GM23338 (cell line): ENCODE results near the gene HNRNPAB. TPM values are rescaled to one million over a fixed set of nuclear protein-coding genes. Genes with fewer than 3 reads are reported as not detected.

ENCODE experiments used
- ATAC-seq: fragments of 200-7000 bp; cut with Tn5 transposase; 3 replicates; pipeline ENCODE4 v1.9.1; 2020
- DNase-seq: peaks from one replicate; pipeline ENCODE4 v3.0.0-alpha.2; 2015; ENCODE audit warnings: low spot score
- H2AFZ ChIP-seq: fragments of 200-600 bp; sonication (generic); 2 replicates; pipeline ENCODE4 v1.8.0; 2016; ENCODE audit warnings: antibody characterized with exemption, mild to moderate bottlenecking, moderate library complexity
- H3F3A ChIP-seq: fragments of 200-600 bp; sonication (generic); replicated peaks from 2 replicates; pipeline ENCODE4 v1.8.0; 2017; ENCODE audit warnings: antibody characterized with exemption, mixed run types, low read depth
- H3K27ac ChIP-seq: fragments of 200-600 bp; sonication (generic); 2 replicates; pipeline ENCODE4 v1.6.1; 2016; ENCODE audit warnings: low read depth
- H3K27me3 ChIP-seq: fragments of 200-600 bp; sonication (generic); 2 replicates; pipeline ENCODE4 v1.8.0; 2016; ENCODE audit warnings: mild to moderate bottlenecking, mixed run types, moderate library complexity; ENCODE audit not compliant: insufficient read depth
- H3K36me3 ChIP-seq: fragments of 200-600 bp; sonication (generic); 2 replicates; pipeline ENCODE4 v1.8.0; 2016; ENCODE audit warnings: mild to moderate bottlenecking; ENCODE audit not compliant: insufficient read depth
- H3K4me1 ChIP-seq: fragments of 200-600 bp; sonication (generic); 2 replicates; pipeline ENCODE4 v1.8.0; 2016; ENCODE audit warnings: mild to moderate bottlenecking, moderate library complexity; ENCODE audit not compliant: insufficient read depth
- H3K4me2 ChIP-seq: fragments of 200-600 bp; sonication (generic); 2 replicates; pipeline ENCODE4 v1.7.1; 2017; ENCODE audit warnings: mixed run types
- H3K4me3 ChIP-seq: fragments of 200-600 bp; sonication (generic); 2 replicates; pipeline ENCODE4 v1.6.1; 2016; ENCODE audit warnings: mixed run types
- H3K79me2 ChIP-seq: fragments of 200-600 bp; sonication (generic); replicated peaks from 2 replicates; pipeline ENCODE4 v1.8.0; 2017; ENCODE audit warnings: mild to moderate bottlenecking; ENCODE audit not compliant: insufficient read depth
- H3K9me2 ChIP-seq: fragments of 200-600 bp; sonication (generic); 2 replicates; pipeline ENCODE4 v1.8.0; 2017; ENCODE audit not compliant: insufficient read depth
- H4K20me1 ChIP-seq: fragments of 200-600 bp; sonication (generic); replicated peaks from 2 replicates; pipeline ENCODE4 v1.8.0; 2017; ENCODE audit warnings: mild to moderate bottlenecking; ENCODE audit not compliant: insufficient read depth
- H3K27ac Mint-ChIP-seq: 2 replicates; pipeline ENCODE4 v1.8.0; 2020; ENCODE audit warnings: inconsistent platforms, mild to moderate bottlenecking, moderate library complexity, mixed read lengths
- H3K27me3 Mint-ChIP-seq: 3 replicates; pipeline ENCODE4 v1.8.0; 2022; ENCODE audit warnings: low read depth, mild to moderate bottlenecking, moderate library complexity, mixed read lengths, inconsistent platforms; ENCODE audit not compliant: insufficient read depth, poor library complexity
- H3K36me3 Mint-ChIP-seq: 3 replicates; pipeline ENCODE4 v1.8.0; 2021; ENCODE audit warnings: low read depth, mild to moderate bottlenecking, inconsistent platforms, moderate library complexity, mixed read lengths
- H3K4me1 Mint-ChIP-seq: 3 replicates; pipeline ENCODE4 v1.8.0; 2020; ENCODE audit warnings: mild to moderate bottlenecking, inconsistent platforms, mixed read lengths
- H3K4me3 Mint-ChIP-seq: 3 replicates; pipeline ENCODE4 v1.8.0; 2021; ENCODE audit warnings: moderate library complexity, mild to moderate bottlenecking, inconsistent platforms, mixed read lengths
- H3K9me3 Mint-ChIP-seq: 3 replicates; pipeline ENCODE4 v1.8.0; 2020; ENCODE audit warnings: moderate library complexity, mild to moderate bottlenecking, inconsistent platforms, mixed read lengths
- CREB1 ChIP-seq: fragments of 250-450 bp; sonication (Bioruptor Pico); IDR thresholded peaks from 2 replicates; pipeline ENCODE4 v1.5.0; 2020; ENCODE audit warnings: low read depth, mild to moderate bottlenecking, moderate library complexity
- CTCF ChIP-seq, 2 experiments: fragments of 200-600 bp in 1 of 2; sonication (generic) in 1 of 2; conservative IDR thresholded peaks; 2 replicates each; pipeline versions ENCODE4 v1.5.1 to v1.6.1; 2016 to 2017; ENCODE audit warnings: antibody characterized with exemption in 2 of 2, low read depth in 2 of 2, mild to moderate bottlenecking in 2 of 2, moderate library complexity in 1 of 2
- EZH2phosphoT487 ChIP-seq: fragments of 200-600 bp; sonication (generic); IDR thresholded peaks from one replicate; pipeline ENCODE4 v1.8.1; 2018; ENCODE audit warnings: antibody characterized with exemption; ENCODE audit not compliant: unreplicated experiment
- STAT1 ChIP-seq: IDR thresholded peaks from one replicate; pipeline ENCODE4 v1.6.1; 2016; ENCODE audit warnings: antibody characterized with exemption; ENCODE audit not compliant: unreplicated experiment
- ZNF462 ChIP-seq: fragments of 250-450 bp; sonication (Bioruptor Pico); IDR thresholded peaks from 2 replicates; pipeline ENCODE4 v1.5.0; 2020; ENCODE audit warnings: mild to moderate bottlenecking, moderate library complexity
- polyA plus RNA-seq: library from polyadenylated mRNA; unstranded; fragments of >200 nt; fragmentation: Nextera tagmentation; extraction: Ambion mirVana; gene quantifications from 2 replicates; pipeline ENCODE4 v1.2.1, GENCODE V29; 2016
- total RNA-seq: library from RNA; depleted of rRNA; stranded (reverse); fragments of >200 nt; shearing (Covaris generic); gene quantifications from 2 replicates; pipeline ENCODE4 v1.2.3, GENCODE V29; 2014

HNRNPAB gene
- total and polyA plus RNA-seq, 2 experiments from 2014 or later: 304 to 579 TPM

GRCh38 chr5:178221282-178221681 is 16.9 kb downstream of the HNRNPAB start:
- Histone ChIP-seq H3K79me2 (no peaks in the 10 kb centered on the region), H3K27ac (no peak overlapping the region), H3K36me3 (peaks cover 14% of the 10 kb centered on the region), H2AFZ (no peak overlapping the region), H3K9me2 (no peaks in the 10 kb centered on the region), H3F3A (0 out of 2 replicates have a peak, but pooled peaks cover 6% of the 10 kb centered on the region), H3K27me3 (no peaks in the 10 kb centered on the region), H3K4me1 (peaks cover 17% of the 10 kb centered on the region; the same call in 1 of the 2 replicates), H4K20me1 (peaks cover 12% of the 10 kb centered on the region; the same call in 1 of the 2 replicates), H3K4me3 (no peak overlapping the region), H3K4me2 (no peak overlapping the region)
- Mint-ChIP-seq H3K4me3 (no peak overlapping the region), H3K4me1 (peaks cover 21% of the 10 kb centered on the region), H3K36me3 (peaks cover 52% of the 10 kb centered on the region), H3K27me3 (peaks cover 4% of the 10 kb centered on the region), H3K9me3 (no peaks in the 10 kb centered on the region), H3K27ac (no peak overlapping the region)
- TF ChIP-seq STAT1 (no peak), CREB1 (no peak), EZH2phosphoT487 (no peak), ZNF462 (no peak), CTCF (conservative IDR thresholded peaks at IDR 0.05; ENCODE audit: low read depth in 2 of 2) (no peak)
- ATAC-seq (no peak), DNase-seq (no peak)
